K562 (cell line): ENCODE results near the gene BRINP1. TPM values are rescaled to one million over a fixed set of nuclear protein-coding genes. Genes with fewer than 3 reads are reported as not detected.

Experiments used
- ATAC-seq: fragments of 200-7000 bp; cut with Tn5 transposase; 3 replicates; pipeline ENCODE4 v1.9.1; 2020; ENCODE audit warnings: moderate library complexity
- BruUV-seq: library from RNA; stranded (reverse); fragments of 400-500 nt; replicated peaks from 2 replicates; lab custom pipeline; 2021; lab: Mats Ljungman, UMichigan
- CTCF ChIA-PET: fragments of 300-600 bp; formaldehyde crosslinking; extraction: SDS; loops from one replicate; lab custom pipeline; 2021; ENCODE audit warnings: low intra/inter-chr PET ratio; lab: Yijun Ruan, JAX
- POLR2A ChIA-PET: fragments of 300-600, 350-650 bp; sonication (Branson Sonifier 250); formaldehyde crosslinking; extraction: SDS; loops from one replicate; lab custom pipeline; 2021; ENCODE audit warnings: antibody characterized with exemption, inconsistent platforms; lab: Yijun Ruan, JAX
- DNase-seq, 4 experiments: peaks; one replicate each; pipeline versions ENCODE4 v3.0.0 to v3.0.0-alpha.2; 2011 to 2018; ENCODE audit warnings: low spot score in 3 of 4, mixed read lengths in 3 of 4; ENCODE audit errors: extremely low read depth in 1 of 4
- FAIRE-seq: peaks from 2 replicates; lab custom pipeline; 2011; peaks lifted over from hg19 to GRCh38; lab: Jason Lieb, UNC
- H2AFZ ChIP-seq: 2 replicates; pipeline ENCODE4 v1.6.0; 2011; ENCODE audit warnings: low read depth, low read length, control low read depth, inconsistent platforms
- H3K27ac ChIP-seq: fragments of 200-600 bp; 3 replicates; pipeline ENCODE4 v1.8.0; 2011; ENCODE audit warnings: low read depth, mild to moderate bottlenecking, control low read depth, inconsistent platforms, low read length, moderate library complexity, mixed read lengths; ENCODE audit errors: extremely low read depth
- H3K27me3 ChIP-seq, 2 experiments: fragments of 300-600 bp in 1 of 2; 2 replicates in 1 of 2; 3 replicates in 1 of 2; pipeline versions ENCODE4 v1.6.0 to v1.8.0; 2011; ENCODE audit warnings: inconsistent platforms in 2 of 2, low read length in 2 of 2, mild to moderate bottlenecking in 1 of 2, mixed read lengths in 1 of 2, moderate library complexity in 1 of 2; ENCODE audit not compliant: control insufficient read depth in 2 of 2, insufficient read depth in 2 of 2
- H3K36me3 ChIP-seq: fragments of 300-600 bp; 3 replicates; pipeline ENCODE4 v1.8.0; 2011; ENCODE audit warnings: mild to moderate bottlenecking, low read length, inconsistent platforms; ENCODE audit not compliant: control insufficient read depth, insufficient read depth
- H3K4me1 ChIP-seq, 2 experiments: fragments of 200-600 bp in 1 of 2; replicated peaks in 1 of 2; 2 replicates in 1 of 2; 3 replicates in 1 of 2; pipeline versions ENCODE4 v1.5.1 to v1.8.0; 2011; ENCODE audit warnings: inconsistent platforms in 2 of 2, low read length in 2 of 2, mild to moderate bottlenecking in 1 of 2, mixed read lengths in 1 of 2, moderate library complexity in 1 of 2; ENCODE audit not compliant: control insufficient read depth in 2 of 2, insufficient read depth in 2 of 2
- H3K4me2 ChIP-seq: 2 replicates; pipeline ENCODE4 v1.6.1; 2011; ENCODE audit warnings: low read length, control low read depth, inconsistent platforms, mixed read lengths; ENCODE audit not compliant: insufficient read depth
- H3K4me3 ChIP-seq: fragments of 200-600 bp; sonication (generic), shearing (Covaris generic); 2 replicates; pipeline ENCODE4 v1.5.1; 2016; ENCODE audit warnings: control low read depth, inconsistent platforms
- H3K79me2 ChIP-seq: fragments of 200-600 bp; 3 replicates; pipeline ENCODE4 v1.8.0; 2011; ENCODE audit warnings: low read length, inconsistent platforms; ENCODE audit not compliant: control insufficient read depth, insufficient read depth
- H3K9ac ChIP-seq, 2 experiments: 2 replicates each; pipeline versions ENCODE4 v1.6.0 to v1.6.1; 2011; ENCODE audit warnings: low read depth in 2 of 2, low read length in 2 of 2, control low read depth in 1 of 2, inconsistent platforms in 1 of 2, mild to moderate bottlenecking in 1 of 2, mixed read lengths in 1 of 2; ENCODE audit not compliant: insufficient read depth in 1 of 2
- H3K9me1 ChIP-seq: one replicate; pipeline ENCODE4 v1.6.0; 2011; ENCODE audit warnings: inconsistent platforms, mild to moderate bottlenecking, low read length, moderate library complexity; ENCODE audit not compliant: control insufficient read depth, insufficient read depth
- H3K9me3 ChIP-seq: replicated peaks from 2 replicates; pipeline ENCODE4 v1.5.1; 2011; ENCODE audit warnings: low read depth, low read length, inconsistent platforms; ENCODE audit not compliant: control insufficient read depth, insufficient read depth
- H4K20me1 ChIP-seq: replicated peaks from 2 replicates; pipeline ENCODE4 v1.6.1; 2011; ENCODE audit warnings: low read length, inconsistent platforms, mixed read lengths; ENCODE audit not compliant: control insufficient read depth, insufficient read depth
- ATF2 ChIP-seq: sonication (generic); formaldehyde crosslinking; IDR thresholded peaks from 2 replicates; pipeline ENCODE4 v1.8.1; 2022; ENCODE audit warnings: missing genetic modification reagents
- CHD1 ChIP-seq: fragments of 200-600 bp; sonication (generic); IDR thresholded peaks from one replicate; pipeline ENCODE4 v1.6.1; 2012; ENCODE audit warnings: mild to moderate bottlenecking, moderate library complexity, low read length, inconsistent platforms
- ETS1 ChIP-seq: conservative IDR thresholded peaks from 2 replicates; pipeline ENCODE4 v1.6.1; 2011; ENCODE audit warnings: low read depth, mild to moderate bottlenecking, low read length; ENCODE audit not compliant: control insufficient read depth
- FOXM1 ChIP-seq, 2 experiments: fragments of 450-650 bp in 1 of 2; sonication (generic) in 1 of 2; formaldehyde crosslinking in 1 of 2; IDR thresholded peaks; 2 replicates each; pipeline versions ENCODE4 v1.6.1 to v1.9.0; 2017 to 2022; ENCODE audit warnings: low read depth in 2 of 2, mild to moderate bottlenecking in 2 of 2, missing genetic modification reagents in 1 of 2, moderate library complexity in 1 of 2
- HINFP ChIP-seq: fragments of 450-650 bp; conservative IDR thresholded peaks from 2 replicates; pipeline ENCODE4 v1.6.1; 2016; ENCODE audit warnings: missing genetic modification characterization, low read depth, mild to moderate bottlenecking, control low read depth, missing compliant biosample characterization
- HMGN3 ChIP-seq: IDR thresholded peaks from 2 replicates; pipeline ENCODE4 v1.6.1; 2011; ENCODE audit warnings: borderline replicate concordance, low read depth, mild to moderate bottlenecking, mixed read lengths, low read length; ENCODE audit not compliant: insufficient read length; ENCODE audit errors: extremely low read depth
- KAT7 ChIP-seq: sonication (generic); formaldehyde crosslinking; IDR thresholded peaks from 2 replicates; pipeline ENCODE4 v1.8.0; 2022; ENCODE audit warnings: missing genetic modification reagents, mild to moderate bottlenecking, borderline replicate concordance
- NBN ChIP-seq: fragments of 450-650 bp; IDR thresholded peaks from 2 replicates; pipeline ENCODE4 v1.6.1; 2016; ENCODE audit warnings: low read depth, mild to moderate bottlenecking
- NELFE ChIP-seq: IDR thresholded peaks from 2 replicates; pipeline ENCODE4 v1.6.1; 2011; ENCODE audit warnings: mild to moderate bottlenecking; ENCODE audit not compliant: insufficient read depth, insufficient read length
- POLR3A ChIP-seq: IDR thresholded peaks from 2 replicates; pipeline ENCODE4 v1.6.1; 2011; ENCODE audit warnings: borderline replicate concordance, mild to moderate bottlenecking, moderate library complexity; ENCODE audit not compliant: insufficient read length, insufficient read depth; ENCODE audit errors: extremely low read depth
- RBM15 ChIP-seq: fragments of 200-400 bp; formaldehyde crosslinking; IDR thresholded peaks from 2 replicates; pipeline ENCODE4 v1.6.1; 2018; ENCODE audit warnings: mild to moderate bottlenecking, low read length, moderate library complexity; ENCODE audit not compliant: insufficient read depth
- ZBTB26 ChIP-seq: fragments of 450-650 bp; formaldehyde crosslinking; IDR thresholded peaks from 2 replicates; pipeline ENCODE4 v1.4.0; 2022; ENCODE audit warnings: missing genetic modification characterization
- ZC3H4 ChIP-seq: sonication (generic); formaldehyde crosslinking; IDR thresholded peaks from 2 replicates; pipeline ENCODE4 v1.9.0; 2021; ENCODE audit warnings: missing genetic modification reagents, borderline replicate concordance
- ZFPM2 ChIP-seq: fragments of 250-450 bp; sonication (Bioruptor Pico); IDR thresholded peaks from 2 replicates; pipeline ENCODE4 v1.5.1; 2022; ENCODE audit warnings: mild to moderate bottlenecking
- ZKSCAN1 ChIP-seq: fragments of 150-350 bp; IDR thresholded peaks from 2 replicates; pipeline ENCODE4 v1.6.1; 2016; ENCODE audit warnings: low read depth, low read length
- ZNF347 ChIP-seq: fragments of 450-650 bp; formaldehyde crosslinking; IDR thresholded peaks from 2 replicates; pipeline ENCODE4 v1.4.0; 2020; ENCODE audit warnings: low read depth, mild to moderate bottlenecking, moderate library complexity
- ZNF354B ChIP-seq: fragments of 250-450 bp; sonication (Bioruptor Pico); IDR thresholded peaks from 2 replicates; pipeline ENCODE4 v1.4.0; 2020
- ZNF584 ChIP-seq: fragments of 200-800 bp; sonication (Bioruptor generic); IDR thresholded peaks from 2 replicates; pipeline ENCODE4 v1.6.1; 2016; ENCODE audit warnings: low read depth, mild to moderate bottlenecking, missing genetic modification characterization, missing compliant biosample characterization
- WGBS: fragments of 100-300 bp; shearing (Covaris generic); methylation state at CpG from one replicate; pipeline ENCODE4 v1.1.6; 2016; ENCODE audit warnings: low coverage, mixed read lengths; ENCODE audit not compliant: insufficient coverage; ENCODE audit errors: missing lambda C conversion rate; 5-methylcytosine and 5-hydroxymethylcytosine counted together
- in situ Hi-C: fragments of 300-500 bp; cut with MboI; formaldehyde crosslinking; loops from 4 replicates; pipeline ENCODE4 v1.15.0; 2018; ENCODE audit warnings: inconsistent platforms, mixed read lengths
- intact Hi-C: fragments of 100-400 bp; cut with micrococcal nuclease; formaldehyde crosslinking; loops from 2 replicates; pipeline ENCODE4 v1.14.2; 2022
- polyA plus RNA-seq, 8 experiments: library from polyadenylated mRNA; depleted of rRNA in 4 of 8; stranded (reverse) in 5 of 8; unstranded in 3 of 8; fragments of >200 nt; fragmentation: Nextera tagmentation in 2 of 8; fragmentation: Illumina TruSeq in 1 of 8; extraction: Ambion mirVana in 2 of 8; extraction: Trizol in 1 of 8; gene quantifications; 2 replicates each; pipeline versions ENCODE4 v1.2.1 to v1.2.3, GENCODE V29; 2011 to 2014; ENCODE audit warnings: inconsistent platforms in 1 of 8, missing spikeins in 1 of 8
- total RNA-seq, 7 experiments: library from RNA; depleted of rRNA in 6 of 7; stranded (reverse); fragments of >200 nt in 6 of 7; fragmentation: Illumina TruSeq in 2 of 7; extraction: Trizol in 2 of 7; gene quantifications; 2 replicates each; pipeline versions ENCODE4 v1.2.1 to v1.2.3, GENCODE V29; 2011 to 2021; ENCODE audit warnings: low replicate concordance in 1 of 7

The BRINP1 gene
- total and polyA plus RNA-seq, 9 of the 15 experiments (the other 6 are each of a cell fraction or from before 2014, with no cell fraction given), result not detected

- no peak overlapping the region for H3K27ac ChIP-seq
- H3K4me2 ChIP-seq, result no peak overlapping the region
- no TSS peak for BruUV-seq
- FAIRE-seq (no peak), DNase-seq (no peak), ATAC-seq (no peak)
- no peak overlapping the region for H2AFZ ChIP-seq
- H3K4me3 ChIP-seq, result no peak overlapping the region
- WGBS, result 0% methylated on average over 3 of the region's 3 CpGs
- intact Hi-C loops (no loop called here), in situ Hi-C loops (no loop called here)
- no peaks in the 10 kb centered on the region for H4K20me1 ChIP-seq
- H3K9me1 ChIP-seq, result no peaks in the 10 kb centered on the region
- POLR2A ChIA-PET, result no interaction called here
- CTCF ChIA-PET, result no interaction called here
- no peaks in the 10 kb centered on the region for H3K36me3 ChIP-seq
- H3K4me1 ChIP-seq, result no peaks in the 10 kb centered on the region
- H3K9ac ChIP-seq, result no peak overlapping the region
- no peaks in the 10 kb centered on the region for H3K9me3 ChIP-seq
- H3K79me2 ChIP-seq, result no peaks in the 10 kb centered on the region
- no peaks in the 10 kb centered on the region for H3K27me3 ChIP-seq
- TF ChIP-seq ATF2 (CRISPR knock-in tag), result no peak
- TF ChIP-seq ZC3H4 (CRISPR knock-in tag), result no peak
- TF ChIP-seq HMGN3, result no peak
- TF ChIP-seq POLR3A, result no peak
- no peak for TF ChIP-seq NELFE
- no peak for TF ChIP-seq RBM15
- no peak for TF ChIP-seq ZNF347 (CRISPR knock-in tag)
- TF ChIP-seq ZKSCAN1, result no peak
- TF ChIP-seq ETS1, result no peak
- no peak for TF ChIP-seq NBN
- TF ChIP-seq ZNF354B (CRISPR knock-in tag), result no peak
- TF ChIP-seq KAT7 (CRISPR knock-in tag), result no peak
- TF ChIP-seq FOXM1 (IDR thresholded peaks at IDR 0.05; ENCODE audit: low read depth), result no peak
- TF ChIP-seq FOXM1 (CRISPR knock-in tag; IDR thresholded peaks at IDR 0.05; ENCODE audit: low read depth), result no peak
- TF ChIP-seq ZFPM2 (CRISPR knock-in tag), result no peak
- TF ChIP-seq ZNF584, result no peak
- TF ChIP-seq CHD1, result no peak
- no peak for TF ChIP-seq ZBTB26 (CRISPR knock-in tag)
- no peak for TF ChIP-seq HINFP
Measured at GRCh38 chr9:119409552-119409951, 40.3 kb upstream of the BRINP1 start.
